ENCODE data around the gene HECTD1. TPM values are rescaled to one million over a fixed set of nuclear protein-coding genes. Genes with fewer than 3 reads are reported as not detected.
A peak's percentile ranks its signal among the peaks of the same experiment; 100 is the strongest.

The HECTD1 gene
- total and polyA plus RNA-seq, 7 experiments from 2014 or later, result 25.5 to 163 (median 147) TPM

DNA sequence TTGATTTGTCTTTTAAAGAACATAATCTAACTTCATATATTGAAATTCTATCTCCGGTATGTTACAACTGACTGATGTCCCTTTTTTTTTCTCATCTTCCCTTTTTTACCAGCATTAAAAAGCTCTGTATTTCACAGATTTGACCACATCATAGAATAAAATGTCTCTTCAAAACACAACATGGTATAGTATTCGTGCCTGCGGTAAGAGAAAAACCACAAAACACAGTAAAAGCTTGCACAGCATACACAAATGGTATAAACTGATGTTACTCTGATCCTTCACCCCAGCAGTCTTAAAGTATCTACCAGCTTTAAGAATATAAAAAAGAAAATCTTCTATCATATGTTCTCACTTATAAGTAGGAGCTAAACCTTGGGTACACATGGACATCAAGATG lies 83.4 kb downstream of the HECTD1 start:
- peaks cover 25 to 47% (median 31%) of the 10 kb centered on the region in 3 experiments for H3K36me3 ChIP-seq (ENCODE audit: control insufficient read depth in 2 of 3, insufficient read depth in 3 of 3, low read length in 3 of 3)
- intact Hi-C loops (cut with micrococcal nuclease), result loop anchor here (1.0 to 10.0 kb wide), 5 partner anchors 8 to 499 kb away; partner anchors contain the start of genes HECTD1 (in 1 of the 2), SCFD1 (in 1 of the 2) and STRN3 (in 1 of the 2)
- Mint-ChIP-seq H3K27me3 (peaks cover 0 to 2% (median 0%) of the 10 kb centered on the region in 5 donors), H3K27ac (peak overlapping the region; percentile 5 to 82 (median 66)), H3K4me1 (peaks cover 18 to 47% (median 37%) of the 10 kb centered on the region in 7 donors), H3K9me3 (peaks cover 0 to 2% (median 0%) of the 10 kb centered on the region in 11 donors), H3K4me3 (peak overlapping the region in 9 of 10 donors; percentile 37 to 67 (median 61)), H3K36me3 (peaks cover 12 to 48% (median 39%) of the 10 kb centered on the region in 5 donors)
- ATAC-seq, result peak; percentile 81
- peak in 7 of 9 donors; percentile 46 to 83 (median 76) for DNase-seq
- no peak overlapping the region for H3K27ac ChIP-seq (ENCODE audit: low read depth, low read length)
- no peak overlapping the region for H3K4me3 ChIP-seq (ENCODE audit: low read length)
- peaks cover 9 to 30% of the 10 kb centered on the region in 2 donors for H3K4me1 ChIP-seq (ENCODE audit: control insufficient read depth in 2 of 2, insufficient read depth in 2 of 2, low read length in 2 of 2)
- ChIA-PET CTCF (interaction anchor here (0.6 kb wide), 1 partner anchor 177 kb away, joined by 4 read pairs; no protein-coding TSS in a partner anchor), POLR2A (interaction anchor here (0.6 to 2.0 kb wide), 3 partner anchors 33 to 99 kb away, joined by 3 to 9 read pairs (median 5); partner anchors contain the start of gene HECTD1)
- H3K27me3 ChIP-seq (ENCODE audit: control insufficient read depth in 2 of 2, insufficient read depth in 2 of 2, low read length in 2 of 2), result no peaks in the 10 kb centered on the region
- H3K9me3 ChIP-seq (ENCODE audit: control insufficient read depth in 2 of 3, low read length in 3 of 3), result no peaks in the 10 kb centered on the region

GRCh38 chr14:31122921-31123320 lies 84.7 kb downstream of the HECTD1 start:
- Mint-ChIP-seq H3K27ac (no peak overlapping the region), H3K27me3 (peaks cover 0 to 2% (median 0%) of the 10 kb centered on the region in 5 donors), H3K9me3 (peaks cover 0 to 2% (median 0%) of the 10 kb centered on the region in 11 donors), H3K4me3 (peak overlapping the region in 1 of 10 donors; percentile 5), H3K4me1 (peaks cover 10 to 35% (median 26%) of the 10 kb centered on the region in 7 donors), H3K36me3 (peaks cover 8 to 41% (median 32%) of the 10 kb centered on the region in 5 donors)
- Histone ChIP-seq H3K27ac (ENCODE audit: low read depth, low read length) (no peak overlapping the region), H3K4me1 (ENCODE audit: control insufficient read depth in 2 of 2, insufficient read depth in 2 of 2, low read length in 2 of 2) (peaks cover 9 to 19% of the 10 kb centered on the region in 2 donors), H3K27me3 (ENCODE audit: control insufficient read depth in 2 of 2, insufficient read depth in 2 of 2, low read length in 2 of 2) (no peaks in the 10 kb centered on the region), H3K9me3 (ENCODE audit: control insufficient read depth in 2 of 3, low read length in 3 of 3) (no peaks in the 10 kb centered on the region), H3K4me3 (ENCODE audit: low read length) (no peak overlapping the region), H3K36me3 (ENCODE audit: control insufficient read depth in 2 of 3, insufficient read depth in 3 of 3, low read length in 3 of 3) (peaks cover 23 to 49% (median 28%) of the 10 kb centered on the region in 3 experiments)
- CTCF ChIA-PET, result interaction anchor here (0.6 kb wide), 1 partner anchor 55 kb away, joined by 3 read pairs; no protein-coding TSS in a partner anchor
- no peak for DNase-seq
- intact Hi-C loops (cut with micrococcal nuclease), result loop anchor here in 1 of 2 donors (10.0 kb wide), 1 partner anchor 498 kb away; the partner anchor contains the start of gene SCFD1
- no peak for ATAC-seq
- POLR2A ChIA-PET, result no interaction called here

DNA sequence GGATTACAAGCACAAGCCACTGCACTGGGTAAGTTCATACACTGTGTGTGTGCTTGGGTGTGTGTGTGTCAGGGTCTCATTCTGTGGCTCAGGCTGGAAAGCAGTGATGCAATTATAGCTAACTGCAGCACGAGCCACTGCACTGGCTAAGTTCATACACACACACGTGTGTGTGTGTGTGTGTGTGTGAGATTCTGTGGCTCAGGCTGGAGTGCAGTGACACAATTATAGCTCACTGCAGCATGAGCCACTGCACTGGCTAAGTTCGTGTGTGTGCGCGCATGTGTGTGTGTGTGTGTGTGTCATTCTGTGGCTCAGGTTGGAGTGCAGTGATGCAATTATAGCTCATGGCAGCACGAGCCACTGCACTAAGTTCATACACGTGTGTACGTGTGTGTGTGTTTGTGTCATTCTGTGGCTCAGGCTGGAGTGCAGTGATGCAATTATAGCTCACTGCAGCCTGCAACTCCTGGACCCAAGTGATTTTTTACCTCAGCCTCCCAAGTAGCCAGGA lies 85.4 kb downstream of the HECTD1 start:
- Mint-ChIP-seq H3K27me3 (peaks cover 0 to 2% (median 0%) of the 10 kb centered on the region in 5 donors), H3K27ac (no peak overlapping the region), H3K9me3 (peaks cover 0 to 2% (median 0%) of the 10 kb centered on the region in 11 donors), H3K4me3 (no peak overlapping the region), H3K36me3 (peaks cover 8 to 37% (median 28%) of the 10 kb centered on the region in 5 donors), H3K4me1 (peaks cover 6 to 28% (median 21%) of the 10 kb centered on the region in 7 donors)
- DNase-seq (no peak), ATAC-seq (no peak)
- peaks cover 9 to 14% of the 10 kb centered on the region in 2 donors for H3K4me1 ChIP-seq (ENCODE audit: control insufficient read depth in 2 of 2, insufficient read depth in 2 of 2, low read length in 2 of 2)
- H3K27me3 ChIP-seq (ENCODE audit: control insufficient read depth in 2 of 2, insufficient read depth in 2 of 2, low read length in 2 of 2), result no peaks in the 10 kb centered on the region
- POLR2A ChIA-PET, result no interaction called here
- no peak overlapping the region for H3K27ac ChIP-seq (ENCODE audit: low read depth, low read length)
- H3K9me3 ChIP-seq (ENCODE audit: control insufficient read depth in 2 of 3, low read length in 3 of 3), result no peaks in the 10 kb centered on the region
- H3K4me3 ChIP-seq (ENCODE audit: low read length), result no peak overlapping the region
- CTCF ChIA-PET, result interaction anchor here (0.6 to 0.7 kb wide), 3 partner anchors 21 to 86 kb away, joined by 3 read pairs; no protein-coding TSS in a partner anchor
- peaks cover 27 to 55% (median 28%) of the 10 kb centered on the region in 3 experiments for H3K36me3 ChIP-seq (ENCODE audit: control insufficient read depth in 2 of 3, insufficient read depth in 3 of 3, low read length in 3 of 3)
- intact Hi-C loops (cut with micrococcal nuclease), result loop anchor here in 1 of 2 donors (10.0 kb wide), 1 partner anchor 497 kb away; the partner anchor contains the start of gene SCFD1

DNA sequence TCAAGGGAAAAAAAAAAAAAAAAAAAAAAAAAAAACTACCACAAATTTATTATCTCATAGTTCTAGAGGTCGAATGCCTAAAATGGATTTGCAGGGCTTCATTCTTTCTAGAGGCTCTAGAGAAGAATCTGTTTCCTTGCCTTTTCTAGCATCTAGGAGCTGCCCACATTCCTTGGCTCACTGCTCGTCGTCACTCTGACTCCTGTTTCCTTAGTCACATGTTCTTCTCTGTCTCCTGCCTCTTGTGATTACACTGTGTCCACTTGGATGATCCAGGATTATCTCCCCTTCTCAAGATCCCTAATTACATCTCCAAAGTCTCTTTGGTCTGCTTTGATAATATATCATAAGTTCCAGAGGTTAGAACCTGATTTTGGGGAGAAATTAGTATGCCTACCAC lies 88.7 kb downstream of the HECTD1 start:
- no peak overlapping the region for H3K4me3 Mint-ChIP-seq
- no peak for ATAC-seq
- no peaks in the 10 kb centered on the region for H3K9me3 Mint-ChIP-seq
- H3K4me1 Mint-ChIP-seq, result peaks cover under 1 to 13% (median 9%) of the 10 kb centered on the region in 7 donors
- Histone ChIP-seq H3K27me3 (ENCODE audit: control insufficient read depth in 2 of 2, insufficient read depth in 2 of 2, low read length in 2 of 2) (no peaks in the 10 kb centered on the region), H3K9me3 (ENCODE audit: control insufficient read depth in 2 of 3, low read length in 3 of 3) (no peaks in the 10 kb centered on the region), H3K36me3 (ENCODE audit: control insufficient read depth in 2 of 3, insufficient read depth in 3 of 3, low read length in 3 of 3) (peaks cover 27 to 77% (median 28%) of the 10 kb centered on the region in 3 experiments), H3K4me3 (ENCODE audit: low read length) (no peak overlapping the region), H3K4me1 (ENCODE audit: control insufficient read depth in 2 of 2, insufficient read depth in 2 of 2, low read length in 2 of 2) (peaks cover 7% of the 10 kb centered on the region in 2 donors), H3K27ac (ENCODE audit: low read depth, low read length) (no peak overlapping the region)
- no peak for DNase-seq
- ChIA-PET CTCF (no interaction called here), POLR2A (no interaction called here)
- intact Hi-C loops (cut with micrococcal nuclease), result no loop called here
- peak overlapping the region in 2 of 9 donors; percentile 10 to 63 for H3K27ac Mint-ChIP-seq
- no peaks in the 10 kb centered on the region for H3K27me3 Mint-ChIP-seq
- H3K36me3 Mint-ChIP-seq, result peaks cover 12 to 50% (median 35%) of the 10 kb centered on the region in 5 donors

GRCh38 chr14:31113794-31114193 lies 93.8 kb downstream of the HECTD1 start:
- DNase-seq (no peak), ATAC-seq (no peak)
- Mint-ChIP-seq H3K9me3 (no peaks in the 10 kb centered on the region), H3K4me3 (no peak overlapping the region), H3K27me3 (no peaks in the 10 kb centered on the region), H3K4me1 (no peaks in the 10 kb centered on the region), H3K27ac (no peak overlapping the region), H3K36me3 (peaks cover 7 to 37% (median 20%) of the 10 kb centered on the region in 5 donors)
- no peaks in the 10 kb centered on the region for H3K27me3 ChIP-seq (ENCODE audit: control insufficient read depth in 2 of 2, insufficient read depth in 2 of 2, low read length in 2 of 2)
- no peak overlapping the region for H3K4me3 ChIP-seq (ENCODE audit: low read length)
- no peaks in the 10 kb centered on the region for H3K9me3 ChIP-seq (ENCODE audit: control insufficient read depth in 2 of 3, low read length in 3 of 3)
- intact Hi-C loops (cut with micrococcal nuclease), result no loop called here
- H3K36me3 ChIP-seq (ENCODE audit: control insufficient read depth in 2 of 3, insufficient read depth in 3 of 3, low read length in 3 of 3), result peaks cover 9 to 76% (median 16%) of the 10 kb centered on the region in 3 experiments
- no peak overlapping the region for H3K27ac ChIP-seq (ENCODE audit: low read depth, low read length)
- no peaks in the 10 kb centered on the region for H3K4me1 ChIP-seq (ENCODE audit: control insufficient read depth in 2 of 2, insufficient read depth in 2 of 2, low read length in 2 of 2)
- CTCF ChIA-PET, result no interaction called here
- POLR2A ChIA-PET, result no interaction called here

GRCh38 chr14:31110872-31111271 lies 96.7 kb downstream of the HECTD1 start:
- no peak overlapping the region for H3K27ac ChIP-seq (ENCODE audit: low read depth, low read length)
- Mint-ChIP-seq H3K4me1 (no peaks in the 10 kb centered on the region), H3K9me3 (no peaks in the 10 kb centered on the region), H3K27ac (peak overlapping the region in 3 of 9 donors; percentile 32 to 51 (median 41)), H3K36me3 (peaks cover 11 to 35% (median 19%) of the 10 kb centered on the region in 5 donors), H3K4me3 (no peak overlapping the region), H3K27me3 (no peaks in the 10 kb centered on the region)
- H3K9me3 ChIP-seq (ENCODE audit: control insufficient read depth in 2 of 3, low read length in 3 of 3), result no peaks in the 10 kb centered on the region
- H3K4me3 ChIP-seq (ENCODE audit: low read length), result no peak overlapping the region
- no peaks in the 10 kb centered on the region for H3K27me3 ChIP-seq (ENCODE audit: control insufficient read depth in 2 of 2, insufficient read depth in 2 of 2, low read length in 2 of 2)
- CTCF ChIA-PET, result no interaction called here
- ATAC-seq (no peak), DNase-seq (no peak)
- H3K36me3 ChIP-seq (ENCODE audit: control insufficient read depth in 2 of 3, insufficient read depth in 3 of 3, low read length in 3 of 3), result peaks cover 8 to 78% (median 25%) of the 10 kb centered on the region in 3 experiments
- POLR2A ChIA-PET, result no interaction called here
- intact Hi-C loops (cut with micrococcal nuclease), result no loop called here
- H3K4me1 ChIP-seq (ENCODE audit: control insufficient read depth in 2 of 2, insufficient read depth in 2 of 2, low read length in 2 of 2), result no peaks in the 10 kb centered on the region

All from naive thymus-derived CD4-positive, alpha-beta T cell (primary cell).